CD4-positive, alpha-beta T cell treated with Interleukin-17A for 1 hour (primary cell): ENCODE results near the gene KCNT1.

Experiments used
- DNase-seq: peaks from one replicate; pipeline ENCODE4 v3.0.0-alpha.2; 2020

KCNT1 gene

DNA sequence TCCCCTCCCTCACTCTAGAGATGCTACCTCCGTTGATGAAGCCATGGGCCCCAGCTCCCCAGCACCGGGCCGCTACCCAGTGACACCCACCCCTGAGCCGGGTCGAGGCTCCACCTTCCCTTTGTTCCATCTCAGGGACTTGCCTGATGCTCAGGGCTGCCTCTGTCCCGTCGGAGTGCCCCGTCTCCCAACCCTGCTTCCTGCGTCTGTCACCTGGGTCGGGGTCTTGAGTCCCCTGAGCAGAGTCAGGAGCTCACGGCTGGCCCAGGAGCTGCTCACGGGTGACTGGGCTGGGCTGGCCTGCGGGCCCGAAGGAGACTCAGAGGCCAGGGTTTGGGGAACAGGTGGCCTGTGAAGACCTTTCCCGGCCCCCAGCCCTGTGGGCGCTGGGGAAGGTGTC is 85.3 kb downstream of the KCNT1 start:
- DNase-seq, result no peak

DNA sequence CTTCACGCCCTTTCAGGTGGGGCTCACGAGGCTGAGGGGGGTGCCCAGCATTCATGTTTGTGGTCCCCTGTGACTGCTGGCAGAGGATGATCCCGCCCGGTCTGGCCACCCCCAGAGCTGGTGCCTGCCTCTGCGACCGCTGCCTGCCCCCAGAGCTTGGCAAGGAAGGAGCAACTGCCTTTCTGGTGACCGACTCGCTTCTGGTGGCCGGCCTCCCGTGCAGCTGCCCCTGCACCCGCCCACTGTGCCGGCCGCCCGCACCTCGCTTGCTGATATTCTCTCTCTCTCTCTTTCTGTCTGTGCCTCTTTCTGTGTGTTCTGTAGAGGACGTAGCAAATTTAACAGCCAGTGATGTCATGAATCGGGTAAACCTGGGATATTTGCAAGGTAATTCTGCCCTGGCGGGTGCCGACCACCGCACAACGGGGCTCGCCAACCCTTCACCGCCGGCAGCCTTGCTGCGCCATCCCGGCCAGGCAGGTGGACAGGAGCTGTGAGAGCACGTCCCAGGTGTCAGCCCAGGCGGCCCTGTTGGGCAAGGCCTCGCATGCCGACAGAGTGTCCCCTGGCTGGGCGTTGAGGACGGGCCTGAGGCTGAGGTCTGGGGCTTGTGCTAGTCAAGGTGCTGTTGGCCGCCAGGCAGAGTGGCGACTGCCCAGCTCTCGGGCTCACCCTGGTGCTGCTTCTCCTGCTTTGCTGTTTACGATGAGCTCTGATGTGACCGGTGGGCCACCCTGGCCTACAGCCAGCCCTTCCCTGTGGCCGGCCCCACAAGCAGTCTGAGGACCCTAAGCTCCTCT is 86.0 kb downstream of the KCNT1 start:
- DNase-seq, result no peak

DNA sequence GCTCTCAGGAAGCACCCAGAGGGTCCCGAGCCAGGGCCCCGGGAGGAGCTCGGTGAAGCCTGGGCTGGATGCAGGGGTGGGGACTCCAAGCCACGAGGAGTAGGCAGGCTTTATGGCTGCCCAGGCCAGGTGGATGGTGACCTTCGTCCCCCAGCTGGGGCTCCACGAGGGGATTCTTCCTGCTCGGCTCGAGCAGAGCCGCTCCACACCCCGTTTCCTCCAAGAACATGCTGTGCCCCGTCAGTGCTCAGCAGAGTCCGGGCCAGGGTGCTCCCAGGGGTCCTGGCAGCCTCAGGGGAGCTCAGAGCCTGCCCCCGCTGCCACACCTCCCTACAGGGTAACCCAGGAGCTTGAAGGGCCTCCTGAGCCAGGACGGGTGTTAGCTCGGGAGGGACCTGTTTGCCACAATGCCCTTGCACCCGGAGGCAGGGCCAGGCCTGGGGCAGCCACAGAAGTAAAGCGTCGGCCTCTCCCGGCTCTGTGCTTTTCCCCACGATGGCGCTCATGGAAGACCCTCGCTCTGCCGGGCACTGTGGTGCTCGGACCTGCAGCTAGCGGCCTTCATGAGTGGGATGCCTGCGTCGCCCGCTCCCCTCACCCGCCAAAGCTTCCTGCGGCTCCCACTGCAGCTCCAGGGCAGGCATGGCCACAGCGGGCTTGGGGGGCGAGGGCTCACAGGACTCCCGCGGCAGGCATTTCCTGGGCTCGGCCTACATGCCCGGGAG is 86.8 kb downstream of the KCNT1 start:
- DNase-seq, result no peak

DNA sequence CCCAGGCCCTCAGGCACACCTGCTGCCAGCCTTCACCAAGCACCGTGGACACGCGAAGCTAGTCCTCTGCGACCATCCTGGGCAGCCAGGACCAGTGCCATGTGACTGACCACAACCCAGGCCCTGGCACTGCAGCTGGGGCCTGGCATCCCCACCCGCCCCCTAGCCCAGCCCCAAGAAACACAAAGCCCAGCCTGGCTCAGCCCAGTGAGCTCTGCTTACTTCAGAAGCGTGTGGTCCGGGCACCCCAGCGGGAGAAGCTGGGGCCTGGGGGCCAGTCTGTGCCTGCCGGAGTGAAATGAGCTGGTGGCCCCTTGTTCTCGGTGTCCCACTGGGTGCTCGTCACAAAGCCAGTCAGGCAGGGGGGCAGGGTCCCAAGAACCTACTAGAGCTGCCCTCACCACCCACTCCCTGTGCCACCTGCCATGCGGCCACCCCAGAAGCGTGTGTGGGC is 87.9 kb downstream of the KCNT1 start:
- DNase-seq, result no peak

DNA sequence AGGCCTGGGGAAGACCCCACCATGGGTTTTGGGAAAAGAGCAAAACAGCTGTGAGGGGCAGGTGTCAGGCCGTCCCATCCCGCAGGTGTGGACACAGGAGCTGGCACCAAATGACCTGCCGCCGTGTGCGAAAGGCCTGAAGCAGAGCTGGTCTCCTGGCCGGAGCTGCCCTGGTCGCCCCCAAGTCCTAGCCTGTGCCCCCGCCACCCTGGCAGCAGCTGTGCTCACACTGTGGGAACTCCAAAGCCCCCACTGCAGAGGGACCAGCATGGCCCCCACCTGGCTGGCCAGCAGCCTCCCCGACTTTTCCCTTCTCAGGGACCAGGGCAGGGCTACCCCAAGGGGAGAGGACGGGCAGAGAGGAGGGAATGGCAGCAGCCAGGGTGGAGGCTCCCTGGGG is 88.4 kb downstream of the KCNT1 start:
- DNase-seq, result no peak

DNA sequence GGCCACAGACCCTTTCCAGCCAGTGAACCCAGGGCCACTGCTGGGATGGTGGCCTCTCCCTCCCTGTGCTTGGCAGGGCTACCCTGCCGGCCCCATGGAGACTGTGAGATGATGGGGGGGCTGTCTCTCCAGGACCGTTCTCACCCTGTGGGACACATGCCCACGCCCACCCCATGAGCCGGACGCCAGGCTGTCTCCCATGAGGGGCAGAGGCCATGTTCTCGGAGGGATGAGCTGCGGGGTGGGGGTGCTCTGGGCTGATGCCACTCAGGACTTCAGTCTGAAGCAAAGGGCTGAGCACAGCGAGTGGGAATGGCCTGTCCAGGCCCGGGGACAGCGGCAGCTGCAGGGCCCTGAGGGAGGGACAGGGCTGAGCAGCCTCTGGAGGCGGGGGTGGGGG is 88.9 kb downstream of the KCNT1 start:
- no peak for DNase-seq

DNA sequence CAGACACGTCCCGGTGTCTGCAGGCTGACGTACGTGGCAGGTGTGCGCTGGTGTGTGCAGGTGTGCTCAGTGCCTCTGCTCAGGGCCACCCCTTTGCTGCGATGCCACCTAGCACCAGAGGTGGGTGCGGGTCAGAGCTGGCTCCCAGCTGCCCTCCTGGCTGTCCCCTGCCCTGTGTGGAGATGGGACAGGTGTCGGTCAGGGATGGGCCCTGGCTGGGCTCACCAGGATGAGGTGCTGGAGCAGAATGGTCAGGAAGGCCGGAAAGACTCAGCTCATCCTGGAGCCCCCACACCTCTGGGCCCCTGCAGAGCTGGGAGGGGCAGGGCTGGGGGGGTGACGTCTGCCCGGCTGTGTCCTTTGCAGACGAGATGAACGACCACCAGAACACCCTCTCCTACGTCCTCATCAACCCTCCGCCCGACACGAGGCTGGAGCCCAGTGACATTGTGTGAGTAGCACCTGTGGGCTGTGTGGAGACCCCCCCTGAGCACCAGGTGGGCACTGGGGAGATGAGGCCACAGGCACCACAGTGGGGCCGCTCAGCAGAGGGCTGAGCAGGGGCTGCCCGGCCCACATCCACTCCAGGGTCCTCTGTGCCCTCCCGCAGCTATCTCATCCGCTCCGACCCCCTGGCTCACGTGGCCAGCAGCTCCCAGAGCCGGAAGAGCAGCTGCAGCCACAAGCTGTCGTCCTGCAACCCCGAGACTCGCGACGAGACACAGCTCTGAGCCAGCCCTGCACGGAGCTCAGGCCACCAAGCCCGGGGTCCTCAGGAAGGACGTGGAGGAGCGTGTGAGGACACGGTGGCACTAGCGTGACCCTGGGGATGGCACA is 89.7 kb downstream of the KCNT1 start:
- DNase-seq, result no peak

DNA sequence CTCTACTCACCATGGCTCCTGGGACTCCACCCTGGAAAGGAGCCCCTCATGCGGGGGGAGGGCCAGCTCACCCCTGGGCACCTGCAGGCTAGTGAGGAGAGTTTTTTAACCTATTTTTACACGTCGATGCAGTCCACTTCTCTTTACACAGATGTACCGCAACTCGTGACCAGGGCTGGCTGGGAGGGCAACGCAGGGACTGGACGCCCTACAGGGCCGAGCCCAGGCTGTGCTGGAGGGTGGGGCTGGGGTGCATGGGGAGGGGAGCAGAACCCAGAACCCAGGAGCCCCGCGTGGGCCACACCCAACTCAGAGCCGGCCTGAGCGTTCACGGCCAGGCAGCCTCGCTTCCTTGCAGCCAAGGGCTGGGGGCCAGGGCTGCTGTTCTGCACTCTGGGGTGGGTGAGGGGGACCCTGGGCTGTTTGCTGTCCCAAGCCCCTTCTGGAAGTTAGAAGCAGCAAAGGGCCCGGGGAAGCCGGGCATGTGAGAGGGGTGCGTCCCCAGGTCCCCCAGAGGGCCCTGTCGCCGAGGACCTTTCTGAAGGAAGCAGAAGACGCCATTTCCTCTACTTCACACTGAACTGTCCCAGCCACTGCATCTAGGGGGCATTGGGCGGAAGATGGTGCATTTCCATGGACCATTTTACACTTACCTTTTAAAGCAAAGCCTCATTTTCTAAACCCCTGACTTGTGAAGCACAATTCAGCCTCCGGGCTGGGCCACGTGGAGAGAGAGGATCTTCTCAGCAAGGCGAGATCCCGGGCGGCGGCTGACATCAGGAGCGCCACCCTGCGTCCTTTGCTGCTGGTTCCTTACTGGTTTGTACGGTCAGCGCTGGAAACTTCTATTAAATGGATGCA is 90.5 kb downstream of the KCNT1 start:
- DNase-seq, result no peak

DNA sequence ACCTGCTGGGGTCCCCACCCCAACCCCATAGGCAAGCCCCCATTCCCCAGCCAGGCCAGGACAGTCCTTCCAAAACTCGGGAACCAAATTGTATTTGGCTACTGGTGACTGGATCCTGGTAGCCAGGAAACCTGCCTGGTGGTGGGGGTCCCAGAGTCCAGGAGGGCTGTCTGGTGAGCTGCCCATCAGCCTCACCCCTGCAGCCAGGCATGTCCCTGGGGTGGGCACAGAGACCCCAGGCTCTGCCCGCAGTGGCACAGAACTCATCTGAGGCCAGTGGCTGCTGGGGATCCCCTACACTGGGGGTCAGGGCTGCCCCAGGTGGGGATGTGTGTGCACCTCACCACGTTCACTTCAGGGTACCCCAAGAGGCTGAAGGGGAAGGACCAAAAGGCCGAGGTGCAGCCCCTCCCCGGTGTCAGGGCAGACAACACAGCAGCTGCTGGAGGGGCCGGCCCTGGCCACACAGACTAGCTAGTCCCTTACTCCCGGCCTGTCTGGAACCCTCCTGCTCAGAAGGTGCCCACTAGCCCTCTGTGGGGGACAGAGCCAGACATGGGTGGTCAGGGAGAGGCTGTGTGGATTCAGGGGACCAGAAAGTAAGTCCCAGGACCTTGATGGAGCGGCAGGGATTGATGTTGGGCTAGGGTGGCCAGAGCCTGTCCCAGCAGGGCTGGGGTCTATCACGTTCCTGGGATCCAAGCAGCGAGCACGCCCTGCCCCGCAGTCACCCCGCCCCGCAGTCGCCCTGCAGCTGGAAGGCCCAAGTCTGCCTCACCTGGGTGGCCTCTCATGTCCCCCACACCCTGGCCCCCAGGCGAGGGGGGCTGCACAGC is 91.5 kb downstream of the KCNT1 start:
- no peak for DNase-seq

DNA sequence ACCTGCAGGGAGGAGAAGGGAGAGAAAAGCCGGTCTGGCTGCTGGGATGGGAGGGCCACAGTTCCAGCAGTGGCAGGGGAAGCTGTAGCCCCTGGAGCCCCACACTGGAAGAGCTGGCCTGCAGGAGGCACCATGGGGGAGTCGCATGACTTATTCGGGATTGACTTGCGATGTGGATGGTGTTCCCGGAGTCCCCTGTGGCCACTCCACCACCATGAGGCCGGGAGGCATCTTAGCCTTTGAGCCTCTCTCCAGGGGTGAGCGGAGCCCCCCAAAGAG is 92.0 kb downstream of the KCNT1 start:
- DNase-seq, result no peak

DNA sequence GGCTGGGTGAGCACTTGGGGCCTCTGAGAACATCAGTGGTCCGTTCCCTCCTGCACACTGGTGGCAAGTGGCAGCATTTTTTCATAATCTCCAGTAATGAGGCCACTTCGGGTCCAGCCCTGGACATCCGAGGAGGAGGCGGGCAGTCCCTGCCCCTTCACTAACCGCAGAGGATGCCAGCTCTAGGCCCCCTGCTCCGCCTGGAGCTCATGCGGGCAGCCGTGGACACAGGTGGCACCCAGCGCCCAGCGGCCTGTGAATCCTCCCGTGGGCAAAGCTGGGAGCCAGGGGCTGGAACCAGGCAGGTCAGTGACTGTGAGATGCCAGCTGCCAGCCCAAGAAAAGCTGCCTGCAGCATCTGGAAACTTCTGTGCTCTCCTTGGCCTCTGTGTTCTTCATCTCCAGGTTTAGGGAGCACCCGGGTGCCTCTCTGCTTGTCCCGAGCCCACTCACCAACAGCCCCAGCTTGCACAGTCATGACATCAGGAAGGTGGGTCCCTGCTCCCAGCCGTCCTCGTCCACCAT is 92.4 kb downstream of the KCNT1 start:
- DNase-seq, result no peak

DNA sequence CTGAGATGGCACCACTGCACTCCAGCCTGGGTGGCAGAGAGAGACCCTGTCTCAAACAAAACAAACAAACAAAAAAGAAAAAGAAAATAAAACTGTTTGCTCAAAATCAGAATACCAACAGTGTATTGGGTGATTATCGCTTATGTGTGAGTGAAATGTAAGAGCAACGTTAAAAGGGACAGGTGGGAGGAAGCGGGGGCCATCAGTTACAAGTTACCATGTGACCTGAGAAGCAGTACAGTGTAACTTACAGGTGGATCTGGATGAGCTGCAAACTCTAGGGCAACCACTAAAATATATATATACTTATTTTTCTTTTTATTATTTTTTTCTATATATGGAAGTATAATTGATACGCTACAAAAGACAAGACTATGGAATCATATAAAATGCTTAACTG is 93.4 kb downstream of the KCNT1 start:
- DNase-seq, result no peak

DNA sequence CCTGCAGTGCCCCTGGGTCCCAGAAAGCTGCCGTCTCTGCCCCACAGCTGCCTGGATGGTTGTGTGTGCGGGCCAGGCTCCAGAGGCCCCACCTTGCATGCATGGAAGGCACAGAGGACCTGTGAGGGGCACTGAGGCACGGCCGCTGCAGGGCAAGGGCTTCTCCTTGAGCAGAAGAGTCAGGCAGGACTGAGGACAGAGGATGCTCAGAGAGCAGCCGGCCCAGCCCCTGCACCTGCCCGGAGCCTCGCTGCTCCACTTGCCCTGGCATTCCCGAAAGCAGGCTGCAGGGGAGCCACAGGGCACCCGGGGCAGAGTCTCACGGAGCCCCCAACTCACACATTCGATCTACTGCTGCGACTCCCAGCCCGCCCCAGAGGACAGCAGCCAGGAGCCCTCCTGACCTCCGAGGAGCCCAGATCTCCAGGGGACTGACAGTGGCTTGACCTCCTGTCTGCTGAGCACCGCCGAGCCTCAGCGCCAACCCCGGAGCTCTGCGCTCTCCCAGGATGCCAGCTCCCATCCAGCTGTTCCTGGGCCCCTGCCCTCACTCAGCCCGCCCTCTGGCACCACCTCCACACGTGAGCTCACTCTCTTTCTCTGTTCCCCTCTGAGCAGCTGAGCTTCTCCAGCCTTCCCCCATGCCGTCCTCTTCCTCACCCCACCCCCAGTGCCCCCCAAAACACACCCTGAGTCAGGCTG is 95.0 kb downstream of the KCNT1 start:
- no peak for DNase-seq

DNA sequence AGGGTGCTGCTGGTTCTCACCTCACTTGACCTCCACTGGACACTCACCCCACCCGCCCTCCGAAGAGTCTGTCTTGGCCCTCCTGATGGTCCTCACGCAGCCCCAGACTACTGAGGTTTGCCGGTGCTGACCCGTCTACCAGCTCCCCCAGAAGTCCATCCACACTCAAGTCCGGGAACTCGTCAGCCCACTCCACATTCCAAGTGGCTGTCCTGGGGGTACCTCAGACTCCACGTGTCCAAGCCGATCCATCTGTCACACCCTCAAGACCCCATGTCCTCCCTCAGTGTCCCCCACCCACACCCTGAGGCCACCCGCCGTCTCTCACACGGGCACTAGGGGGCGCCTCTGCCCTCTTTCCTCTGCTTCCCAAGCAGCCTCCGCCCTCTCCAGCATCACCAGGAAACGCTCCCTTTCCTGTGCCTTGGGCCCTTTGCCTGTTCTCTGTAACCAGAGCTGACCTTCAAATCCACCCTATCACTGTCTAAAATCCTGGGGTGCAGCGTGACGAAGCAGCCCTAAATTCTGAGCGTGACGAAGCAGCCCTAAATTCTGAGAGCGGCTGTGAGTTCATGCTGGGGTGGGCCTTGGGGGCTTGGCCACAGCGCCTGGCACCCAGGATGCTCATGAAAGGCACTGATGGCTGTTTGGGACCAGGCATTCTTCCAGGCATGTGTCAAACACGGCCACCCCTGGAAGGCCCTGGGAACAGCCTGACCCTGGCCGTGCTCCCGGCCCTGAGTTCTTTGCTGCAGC is 95.7 kb downstream of the KCNT1 start:
- DNase-seq, result no peak

DNA sequence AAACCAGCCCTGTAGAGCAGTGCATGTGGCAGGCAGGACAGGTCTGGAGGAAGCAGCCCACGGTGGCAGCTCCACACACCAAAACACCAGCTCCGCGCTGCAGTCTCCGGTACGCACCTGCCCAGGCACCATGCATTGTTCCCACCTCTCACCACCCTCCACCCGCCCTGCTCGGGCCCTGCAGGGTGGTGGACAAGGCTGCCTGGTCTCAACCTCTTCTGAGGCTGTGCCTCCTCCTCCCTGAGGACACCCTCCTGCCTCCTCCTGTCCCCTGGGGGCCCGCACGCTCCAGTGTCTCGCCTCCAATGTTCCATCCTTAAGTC is 96.2 kb downstream of the KCNT1 start:
- DNase-seq, result no peak

DNA sequence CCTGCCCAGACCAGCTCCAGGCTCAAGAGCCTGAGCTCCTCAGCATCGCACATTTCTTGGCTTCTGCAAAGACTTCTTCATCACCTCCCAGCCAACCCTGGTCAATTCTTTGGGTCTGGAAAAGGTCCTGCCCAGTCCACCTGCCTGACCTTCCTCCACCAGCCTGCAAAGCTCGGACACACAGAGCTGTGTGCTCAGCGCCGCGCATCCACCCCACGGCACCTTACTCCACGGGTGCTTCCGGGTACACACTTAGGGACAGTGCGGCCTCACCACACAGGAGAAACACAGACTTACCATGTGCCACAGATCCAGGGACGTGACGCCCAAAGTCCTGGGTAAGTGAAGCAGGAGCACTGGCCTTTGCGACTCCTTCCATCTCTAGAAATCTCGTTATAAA is 97.3 kb downstream of the KCNT1 start:
- no peak for DNase-seq

DNA sequence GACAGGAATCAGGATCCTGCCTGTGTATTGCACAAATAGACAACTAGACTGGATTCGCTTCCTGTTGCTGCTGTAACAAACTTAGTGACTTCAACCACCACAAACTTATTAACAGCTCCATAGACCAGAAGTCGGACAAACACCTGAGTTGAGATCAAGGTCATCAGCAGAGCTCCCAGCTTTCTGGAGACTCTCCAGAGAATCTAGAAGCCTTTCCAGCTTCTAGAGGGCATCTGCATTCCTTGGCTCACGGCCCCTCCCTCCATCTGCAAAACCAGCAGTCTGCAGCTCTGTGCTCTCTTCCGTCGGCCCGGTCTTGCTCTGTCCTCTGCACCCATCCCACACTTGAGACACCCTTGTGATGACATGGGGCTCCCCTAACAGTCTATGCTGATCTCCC is 99.1 kb downstream of the KCNT1 start:
- DNase-seq, result no peak

DNA sequence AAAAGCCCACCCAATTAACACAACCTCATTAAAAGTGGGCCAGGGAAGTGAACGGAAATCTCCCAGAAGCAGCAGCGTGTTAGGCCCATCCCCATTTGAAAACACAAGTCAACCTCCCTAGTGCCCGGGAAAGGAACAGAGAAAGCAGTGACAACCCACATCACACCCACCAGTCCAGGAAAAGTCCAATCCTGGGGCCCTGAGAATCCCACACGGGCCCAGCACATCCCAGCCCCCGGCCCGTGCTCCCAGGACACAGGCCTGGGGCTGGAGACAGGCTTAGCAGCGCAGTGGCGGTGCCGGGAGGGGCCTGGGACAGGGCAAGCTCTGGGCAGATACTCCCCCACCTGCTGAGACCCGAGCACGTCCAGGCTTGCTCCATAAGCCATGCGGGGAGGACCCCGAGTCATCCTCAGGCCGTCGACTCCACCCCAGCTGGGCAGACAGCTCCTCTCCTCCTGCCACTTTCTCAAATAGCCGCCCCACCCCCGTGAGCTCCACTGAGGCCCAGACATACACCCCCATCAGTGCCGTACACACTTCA is 101.0 kb downstream of the KCNT1 start:
- no peak for DNase-seq

DNA sequence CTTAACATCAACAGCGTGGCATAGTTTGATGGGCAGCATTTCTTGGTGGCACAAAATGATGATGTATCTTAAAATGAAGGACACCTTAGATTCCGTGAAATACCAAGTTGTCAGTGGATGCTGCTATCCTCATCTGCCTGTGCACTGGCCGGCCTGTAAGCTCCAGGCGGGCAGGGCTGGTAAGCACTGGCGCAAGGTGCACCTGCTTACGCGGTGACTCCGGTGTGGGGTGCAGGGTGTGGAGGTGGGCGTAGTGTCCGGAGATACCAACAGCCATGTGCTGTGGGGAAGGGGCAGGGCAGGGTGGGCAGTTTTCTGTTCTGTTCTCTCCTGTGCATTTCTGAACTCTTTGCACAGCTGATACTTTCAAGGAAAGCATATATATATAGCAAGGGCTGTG is 101.5 kb downstream of the KCNT1 start:
- no peak for DNase-seq
